Stimulated activated CD4-positive, alpha-beta T cell treated with anti-CD3 and anti-CD28 coated beads, Interleukin-4, amount 100 ng/mL, for 4 hours (primary cell): Measurements from ENCODE around the gene FOXP1.

Experiments used
- DNase-seq, 2 experiments: peaks; one replicate each; pipeline ENCODE4 v3.0.0-alpha.2; 2020

FOXP1 gene

DNA sequence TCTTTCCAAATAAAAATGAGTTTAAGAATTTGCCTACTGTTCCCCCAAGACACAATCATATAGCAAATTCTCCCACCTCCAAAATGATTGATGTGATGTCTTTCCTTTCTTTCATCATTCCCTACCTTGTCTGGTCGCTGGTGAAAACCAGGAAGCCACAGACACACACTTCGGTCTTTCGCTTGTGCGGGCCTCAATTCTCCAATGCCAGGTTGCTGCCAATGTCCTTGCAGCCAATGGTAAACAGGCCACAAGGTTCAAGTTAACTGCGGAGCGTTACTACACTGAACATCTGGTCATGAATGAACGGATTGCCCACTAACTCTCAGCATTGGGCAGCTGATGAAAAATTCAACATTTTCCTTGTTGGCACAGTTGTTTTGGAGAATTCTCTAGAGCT lies 192.2 kb downstream of the FOXP1 start:
- DNase-seq: no peak

DNA sequence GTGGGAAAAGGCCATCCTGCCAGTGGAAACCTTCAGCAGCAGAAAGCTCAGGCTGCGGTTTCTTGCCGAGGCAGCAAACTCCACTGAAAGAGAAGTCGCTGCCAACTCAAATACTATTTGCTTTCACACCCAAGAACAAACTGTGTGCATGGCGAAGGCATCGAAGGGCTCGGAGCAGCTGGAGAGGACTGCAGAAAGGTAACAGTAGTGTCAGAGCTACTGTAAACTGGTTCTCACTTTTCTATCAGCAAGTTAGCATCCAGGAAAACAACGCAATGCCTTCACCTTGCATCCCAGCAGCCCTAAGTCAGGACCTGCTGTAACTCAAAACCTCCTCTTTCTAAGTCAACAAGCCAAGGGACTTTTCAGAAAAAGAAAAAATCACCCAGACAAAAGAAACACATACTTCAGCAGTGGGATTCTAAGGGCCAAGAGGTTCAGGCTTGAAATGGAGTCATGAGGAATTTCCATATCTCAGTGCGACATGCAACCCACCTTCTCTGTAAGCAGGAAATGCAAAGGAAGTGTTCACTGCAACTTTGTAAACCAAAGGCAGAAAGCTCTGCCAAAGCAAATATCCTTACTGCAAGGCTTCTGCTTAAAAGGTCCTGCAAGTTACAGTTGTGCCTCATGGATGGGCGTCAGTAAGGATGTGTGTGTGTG lies 193.5 kb downstream of the FOXP1 start:
- DNase-seq: peak in 1 of 2 experiments; percentile 15

DNA sequence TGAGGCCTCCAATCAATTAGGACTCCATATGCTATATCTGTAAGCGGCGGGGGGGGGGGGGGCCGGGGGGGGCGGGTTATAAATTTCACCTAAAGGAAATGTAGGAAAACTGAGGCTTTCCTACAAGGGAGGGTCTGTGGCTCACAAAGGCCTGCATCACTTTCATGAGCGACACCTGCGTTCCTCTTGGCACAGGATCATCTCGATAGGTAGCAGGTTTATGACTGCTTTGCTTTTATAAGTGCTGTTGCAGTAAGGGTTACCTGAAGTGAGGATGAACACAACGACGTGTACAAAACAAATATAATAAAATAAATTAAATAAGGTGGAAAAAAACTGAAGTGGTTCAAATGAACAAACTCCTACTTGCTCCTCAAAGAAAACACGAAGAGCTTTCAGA lies 194.3 kb downstream of the FOXP1 start:
- no peak for DNase-seq

DNA sequence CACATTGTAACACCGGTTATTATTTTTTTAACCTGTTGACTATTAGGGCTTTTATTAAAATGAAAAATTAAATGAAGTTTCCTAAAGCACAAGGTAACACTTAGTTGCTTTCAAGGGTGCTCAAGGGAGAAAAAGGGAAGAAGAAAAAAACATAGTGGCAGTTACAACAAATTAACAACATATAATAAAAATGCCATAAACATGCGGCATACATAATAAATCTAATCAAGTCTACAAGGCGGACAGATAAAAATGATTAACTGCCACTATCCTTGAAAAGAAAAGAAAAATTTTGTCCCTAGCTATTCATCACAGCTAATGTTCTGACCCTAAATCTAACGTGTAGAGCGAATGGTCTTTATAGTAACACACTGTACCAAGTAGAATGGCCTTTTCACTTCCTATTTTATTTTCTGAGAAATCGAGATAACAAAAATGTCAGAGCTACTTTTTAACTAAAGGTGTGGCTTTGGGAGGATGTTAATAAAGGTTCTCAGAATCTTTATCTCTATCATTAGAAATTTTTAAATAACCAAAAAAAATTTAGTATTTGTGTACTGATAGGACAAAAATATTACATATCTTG lies 194.9 kb downstream of the FOXP1 start:
- no peak for DNase-seq

DNA sequence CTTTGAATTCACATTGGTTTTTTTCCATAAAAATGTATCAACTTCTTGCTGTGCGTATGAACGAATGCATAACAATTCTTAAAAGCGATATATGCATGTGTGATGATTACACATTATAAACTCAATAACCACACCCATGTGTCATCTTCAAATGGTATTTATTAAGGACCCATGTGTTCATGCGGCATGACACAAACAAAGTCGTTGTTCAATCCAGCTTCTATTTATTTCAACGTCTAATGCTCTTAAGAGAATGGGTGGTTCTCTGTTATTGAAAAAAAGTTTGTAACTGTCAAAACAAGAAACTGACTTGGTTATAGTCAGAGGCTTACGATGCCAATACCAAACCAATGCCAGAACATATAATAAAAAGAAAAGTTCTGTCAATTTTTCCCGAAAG lies 195.9 kb downstream of the FOXP1 start:
- no peak for DNase-seq

DNA sequence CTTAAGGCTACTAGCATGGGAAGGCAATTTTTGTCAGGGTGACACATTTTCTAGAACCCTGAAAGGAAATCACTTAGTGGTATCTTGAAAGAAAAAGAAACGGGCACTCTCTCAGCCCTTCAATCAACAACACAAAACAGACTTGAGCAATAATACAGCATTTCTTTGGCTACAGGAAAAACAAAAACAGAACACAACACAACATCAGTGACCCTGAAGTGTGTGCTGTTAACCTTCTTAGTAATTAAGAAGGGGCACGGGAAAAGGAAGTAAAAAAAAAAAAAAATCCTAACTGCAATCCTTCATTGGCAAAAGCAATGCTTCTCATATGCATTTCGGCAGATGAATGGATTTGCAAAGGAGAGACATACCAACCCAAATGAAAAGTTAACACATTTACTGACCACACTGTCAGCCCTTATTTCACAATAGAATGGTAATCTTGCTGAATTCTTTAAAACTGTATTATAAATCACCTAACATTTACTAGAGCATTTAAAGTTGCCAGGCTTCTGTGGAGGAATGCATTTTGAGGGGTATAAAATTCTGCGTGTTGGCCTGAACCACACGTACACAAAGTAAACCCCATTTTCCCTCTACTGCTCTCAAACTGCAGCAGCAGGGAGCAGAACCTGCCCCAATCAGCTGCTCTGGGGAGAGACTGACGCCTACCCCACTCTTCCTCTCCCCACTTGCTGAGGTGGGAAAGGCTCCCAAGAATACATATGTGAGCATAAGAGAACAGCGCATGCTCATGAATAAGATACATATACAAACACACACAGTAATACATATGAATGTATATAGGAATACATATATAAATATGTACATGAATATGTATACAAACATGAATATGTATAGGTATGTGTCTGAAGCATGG lies 198.5 kb downstream of the FOXP1 start:
- DNase-seq: no peak

DNA sequence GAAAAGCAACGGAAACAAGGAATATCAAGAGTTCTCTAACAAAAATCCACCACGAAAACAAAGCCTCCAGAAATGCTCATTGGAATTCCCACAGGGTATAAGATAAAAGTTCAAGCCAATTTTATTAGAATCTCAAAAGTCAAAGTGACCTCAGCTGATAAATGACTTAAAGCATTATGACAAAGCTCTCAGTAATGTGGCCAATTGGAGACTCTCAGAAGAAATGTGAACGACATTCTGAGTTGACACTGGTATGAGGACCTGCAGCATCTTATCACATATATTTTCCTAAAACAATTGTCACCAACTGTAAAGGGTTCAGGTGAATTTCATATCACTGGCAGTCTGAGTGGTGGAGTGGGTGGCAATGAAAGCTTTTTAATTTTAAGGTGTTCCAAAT lies 199.1 kb downstream of the FOXP1 start:
- DNase-seq: no peak

DNA sequence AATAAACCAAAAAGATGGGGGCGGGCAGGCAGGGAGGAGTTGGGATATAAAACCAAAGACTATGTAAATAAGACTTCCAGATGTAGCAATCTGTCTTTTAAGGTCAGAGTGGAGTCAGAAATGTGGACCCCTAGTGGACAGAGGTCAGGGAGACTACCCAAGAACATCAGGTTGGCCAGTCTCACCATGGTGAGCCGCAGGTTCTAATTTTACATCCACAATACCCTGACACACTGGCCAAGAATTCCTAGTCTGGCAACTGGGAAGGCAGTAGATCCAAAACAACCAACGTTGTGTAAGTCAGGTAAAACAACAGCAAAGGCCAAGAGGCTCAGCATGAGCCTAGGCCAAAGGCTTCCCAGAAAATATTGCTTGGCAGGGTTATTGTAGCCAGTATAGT lies 203.4 kb downstream of the FOXP1 start:
- DNase-seq: no peak

DNA sequence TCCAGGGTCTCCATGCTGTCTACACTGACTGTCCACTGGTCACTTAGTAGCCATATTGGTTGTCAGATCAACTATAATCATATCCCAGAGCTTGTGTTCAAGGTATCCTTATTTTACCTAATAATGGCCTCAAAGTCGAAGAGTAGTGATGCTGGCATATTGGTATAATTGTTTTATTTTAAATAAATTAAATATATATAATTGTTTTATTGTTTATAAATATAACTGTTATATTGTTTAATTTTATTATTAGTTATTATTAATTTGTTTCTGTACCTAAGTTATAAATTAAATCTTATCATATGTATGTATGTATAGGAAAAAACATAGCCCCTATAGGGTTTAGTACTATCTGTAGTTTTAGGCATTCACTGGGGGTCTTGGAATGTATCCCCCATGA lies 205.0 kb downstream of the FOXP1 start:
- DNase-seq: no peak

DNA sequence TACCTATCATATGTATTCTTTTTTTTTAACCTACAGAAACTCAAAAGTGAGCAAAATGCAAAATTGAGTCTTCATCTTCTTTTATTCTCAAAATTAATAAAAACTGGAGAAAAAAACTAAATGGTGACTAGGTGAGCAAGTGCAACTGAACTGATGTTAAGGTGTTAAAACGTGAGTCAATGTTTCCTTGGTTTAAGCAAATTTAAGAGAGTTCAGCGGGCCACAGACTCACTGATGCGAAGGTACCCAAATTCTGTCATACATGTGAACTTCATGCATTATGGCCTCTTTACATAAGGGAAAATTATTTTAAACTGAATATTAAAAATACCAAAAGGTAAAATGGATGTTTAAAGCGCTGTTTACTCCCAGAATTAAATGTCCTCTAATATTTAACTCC lies 206.6 kb downstream of the FOXP1 start:
- DNase-seq: peak in 1 of 2 experiments; percentile 40

DNA sequence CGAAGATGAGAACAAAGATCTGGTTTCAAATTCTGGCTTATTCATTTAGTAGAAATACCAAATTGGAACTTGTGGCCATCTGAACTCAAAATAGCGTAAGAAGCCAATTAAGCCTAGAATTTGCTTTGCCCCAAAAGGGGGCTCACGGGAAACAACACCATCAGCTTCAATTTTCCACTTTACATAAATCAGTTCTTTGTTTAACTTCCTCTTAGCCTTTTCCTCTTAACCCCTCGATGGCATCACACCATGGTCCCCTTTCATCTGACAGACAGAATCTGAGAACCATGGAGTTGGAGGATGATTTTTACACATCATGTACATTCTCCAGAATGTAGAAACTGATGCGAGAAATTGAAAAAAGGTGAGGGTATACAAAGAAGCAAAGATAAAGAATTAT lies 207.0 kb downstream of the FOXP1 start:
- DNase-seq: no peak

DNA sequence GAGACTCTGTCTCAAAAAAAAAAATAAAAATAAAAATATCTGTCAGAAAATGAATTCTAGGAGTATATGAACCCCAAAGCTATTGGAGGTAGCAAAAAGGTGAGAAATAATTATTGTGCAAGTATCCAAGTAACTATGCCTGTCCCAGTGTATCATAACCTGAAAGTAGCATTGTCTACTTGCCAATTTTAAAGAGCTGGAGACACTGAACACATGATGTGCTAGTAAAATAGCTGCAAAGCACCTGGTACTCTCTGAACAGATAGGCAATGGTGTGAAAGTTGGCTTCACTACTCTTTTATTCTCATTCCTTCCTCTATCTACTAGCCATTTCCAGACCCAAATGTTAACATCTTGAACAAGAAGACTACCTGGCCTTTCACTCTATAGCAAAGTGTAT lies 208.9 kb downstream of the FOXP1 start:
- DNase-seq: no peak

DNA sequence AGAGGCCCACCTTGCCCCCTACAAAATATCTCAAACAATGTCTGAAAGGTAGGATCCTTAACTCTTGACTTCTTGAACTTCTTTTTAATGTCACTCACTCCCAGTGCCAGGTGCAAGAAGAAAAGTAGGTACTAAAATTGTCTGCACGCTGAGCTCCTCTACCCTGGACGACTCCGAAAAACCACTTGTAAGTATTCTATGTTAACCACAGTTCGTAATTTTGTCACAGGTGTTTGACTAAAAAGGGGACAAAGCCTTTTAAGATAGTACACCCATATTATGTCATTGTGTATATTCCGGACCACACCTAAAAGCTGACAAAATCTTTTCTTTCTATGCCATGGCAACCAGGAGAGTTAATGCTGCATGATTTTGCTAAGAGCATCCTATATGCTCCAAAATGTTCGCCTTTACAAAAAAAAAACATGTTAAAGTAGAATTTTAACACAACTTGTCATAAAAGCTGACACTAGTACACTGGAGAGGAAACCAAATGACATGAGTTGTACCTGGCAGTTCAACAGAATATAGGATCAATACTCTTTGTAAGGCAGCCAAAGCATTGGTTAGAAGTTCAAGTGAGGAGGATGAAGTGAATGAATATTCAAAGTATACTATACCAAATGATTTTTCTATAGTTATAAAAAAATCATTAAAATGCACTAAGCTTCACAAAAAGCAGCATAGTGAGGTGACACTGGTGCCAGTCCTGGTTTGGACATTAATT lies 210.5 kb downstream of the FOXP1 start:
- DNase-seq: no peak

DNA sequence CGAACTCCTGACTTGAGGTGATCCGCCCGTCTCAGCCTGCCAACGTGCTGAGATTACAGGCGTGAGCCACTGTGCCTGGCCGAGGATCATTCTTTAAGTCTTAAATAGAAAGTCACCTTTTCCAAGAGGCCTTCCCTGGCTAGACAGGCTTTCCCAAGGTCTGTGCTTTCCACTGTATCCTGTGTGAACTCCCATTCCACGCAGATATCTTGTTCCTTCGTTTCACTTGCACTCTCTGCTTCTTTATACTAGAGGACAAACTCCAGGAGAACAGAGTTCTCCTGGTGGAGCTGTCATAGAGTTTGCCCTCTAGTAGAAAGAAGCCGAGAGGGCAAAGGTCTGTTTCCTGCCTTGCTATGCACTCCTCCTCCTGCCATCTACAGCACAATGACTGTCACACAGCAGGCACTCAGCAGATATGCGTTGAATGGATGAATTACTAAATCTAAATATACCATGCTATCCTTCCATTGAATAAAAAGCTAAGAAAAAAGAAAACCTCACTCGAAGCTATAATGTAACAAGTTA lies 211.2 kb downstream of the FOXP1 start:
- no peak for DNase-seq

DNA sequence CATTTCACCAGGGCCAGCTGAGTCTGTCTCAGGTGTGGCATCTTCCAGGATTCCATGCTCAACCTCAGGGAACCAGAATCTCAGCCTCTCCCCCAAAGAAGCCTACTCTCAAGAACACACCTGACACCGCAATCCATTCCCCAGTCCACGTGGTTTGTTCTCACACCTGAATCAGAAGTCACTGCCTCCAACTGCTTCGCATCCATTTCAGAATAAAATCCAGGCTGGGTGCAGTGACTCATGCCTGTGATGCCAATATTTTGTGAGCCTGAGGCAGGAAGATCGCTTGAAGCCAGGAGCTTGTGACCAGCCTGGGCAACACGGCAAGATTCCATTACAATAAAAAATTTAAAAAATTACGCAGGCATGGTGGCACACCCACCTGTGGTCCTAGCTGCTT lies 212.2 kb downstream of the FOXP1 start:
- no peak for DNase-seq

DNA sequence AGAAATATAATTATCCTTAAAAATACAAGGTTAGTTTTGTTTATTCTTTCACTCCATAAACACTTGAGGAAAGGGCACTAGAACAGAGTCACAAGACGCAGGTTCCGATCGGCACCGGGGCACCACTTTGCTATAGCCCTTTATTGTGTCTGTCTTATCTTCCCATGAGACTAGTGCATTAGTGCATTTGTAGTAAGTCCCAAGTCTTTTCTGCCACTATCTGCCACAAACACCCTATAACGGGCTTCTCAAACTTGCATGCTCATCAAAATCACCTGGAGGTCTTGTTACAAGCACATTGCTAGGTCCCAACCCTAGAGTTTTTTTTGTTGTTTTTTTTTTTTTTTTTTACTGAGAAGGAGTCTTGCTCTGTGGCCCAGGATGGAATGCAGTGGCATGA lies 213.1 kb downstream of the FOXP1 start:
- no peak for DNase-seq

DNA sequence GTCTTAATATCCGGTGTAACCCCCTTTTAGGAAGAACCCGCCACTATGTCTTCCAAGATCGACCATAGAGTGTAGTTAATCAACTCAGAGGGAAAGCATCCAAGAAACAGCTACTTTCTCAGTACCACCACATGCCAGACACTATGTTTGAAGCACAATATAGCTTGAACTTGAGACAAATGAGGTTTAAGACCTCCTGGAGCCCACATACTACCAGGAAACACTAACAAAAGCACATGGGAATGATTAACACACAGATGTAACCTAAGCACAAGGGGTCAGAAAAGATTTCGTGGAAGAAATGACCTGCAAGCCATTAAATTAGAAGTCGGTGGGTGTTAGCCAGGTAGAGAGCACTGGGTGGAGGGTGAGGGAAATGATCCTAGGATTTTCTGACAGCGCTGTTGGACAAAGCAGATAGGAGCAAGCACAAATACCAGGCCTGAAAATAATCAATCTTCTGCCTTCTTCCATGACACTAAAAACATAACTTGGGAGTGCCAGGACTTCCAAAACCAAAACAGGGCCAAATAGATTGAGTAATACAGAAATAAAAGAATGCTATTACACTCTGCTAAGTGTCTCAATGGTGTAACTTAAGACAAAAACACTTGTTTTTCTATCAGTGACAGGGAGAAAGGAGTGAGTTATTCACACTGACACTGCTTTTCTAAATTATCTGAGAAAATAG lies 213.7 kb downstream of the FOXP1 start:
- no peak for DNase-seq

DNA sequence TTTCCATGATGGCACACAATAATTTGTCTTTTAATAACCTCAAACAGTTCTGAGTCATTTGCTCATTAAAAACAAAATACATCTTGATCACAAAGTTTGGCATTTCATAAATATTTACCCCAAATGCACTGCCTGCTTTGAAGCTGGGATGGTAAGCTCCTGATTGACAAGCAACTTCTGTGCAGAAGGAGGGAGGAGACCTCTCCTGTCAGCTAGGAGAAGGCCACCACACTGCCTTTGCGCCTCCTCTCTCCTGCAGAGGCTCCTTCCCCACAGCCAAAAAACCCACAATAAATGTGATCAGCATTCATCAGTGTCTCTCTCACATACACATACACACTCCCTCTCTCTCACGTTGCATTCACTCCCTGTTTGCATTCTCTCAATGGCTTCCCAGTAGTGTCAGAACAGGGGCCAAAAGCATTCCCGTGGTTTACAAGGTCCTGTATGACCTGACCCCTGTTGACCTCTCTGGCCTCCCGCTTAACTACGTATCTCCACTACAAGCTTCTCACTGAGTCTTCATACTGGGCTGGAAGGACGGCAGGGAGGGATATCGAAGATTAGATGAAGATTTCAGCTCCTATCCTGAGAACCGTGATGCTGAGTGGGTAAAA lies 216.4 kb downstream of the FOXP1 start:
- no peak for DNase-seq

DNA sequence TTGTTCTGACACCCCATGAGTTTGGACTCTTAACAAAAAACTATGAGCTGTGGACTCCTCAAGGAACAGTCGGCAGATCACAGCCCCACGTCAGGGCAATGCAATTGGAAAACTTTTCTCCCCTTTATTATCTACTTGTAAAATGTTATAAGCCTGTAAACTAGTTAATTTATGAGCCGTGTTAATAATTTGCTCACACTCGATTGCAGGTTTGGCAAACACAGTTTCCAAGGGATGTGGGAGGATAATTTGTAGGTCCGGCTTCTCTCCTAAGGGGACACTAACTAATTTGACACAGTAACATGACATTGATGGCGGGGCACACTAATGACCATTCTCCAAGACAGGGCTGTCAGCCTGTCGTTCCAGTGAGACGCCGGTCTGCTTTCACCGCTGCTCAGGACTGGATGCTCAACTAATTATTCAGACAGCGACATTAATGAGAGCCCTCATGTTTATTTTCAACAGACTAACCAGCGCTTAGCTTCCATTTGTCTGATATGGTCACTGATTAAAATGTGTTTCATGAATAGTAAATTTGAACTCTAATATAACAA lies 222.1 kb downstream of the FOXP1 start:
- DNase-seq: no peak

DNA sequence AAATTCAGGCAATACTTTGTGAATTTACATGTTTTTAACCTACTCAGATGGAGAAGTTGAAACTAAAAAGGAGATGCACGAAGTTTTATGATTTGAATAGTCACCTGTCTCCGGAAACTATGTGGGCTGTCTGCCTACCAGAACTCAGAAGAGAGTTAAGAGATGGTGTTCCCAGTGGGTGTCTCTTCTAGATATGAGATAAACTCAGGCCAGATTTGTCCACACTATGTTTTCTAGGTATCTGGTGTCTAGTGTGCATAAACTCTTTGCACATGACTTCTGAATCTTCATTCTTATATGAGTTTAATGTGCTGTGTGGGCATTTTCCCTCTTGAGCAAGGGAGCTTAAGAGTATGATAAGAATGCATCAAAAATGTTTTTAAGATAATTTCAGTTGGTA lies 222.8 kb downstream of the FOXP1 start:
- peak in 1 of 2 experiments; percentile 35 for DNase-seq

DNA sequence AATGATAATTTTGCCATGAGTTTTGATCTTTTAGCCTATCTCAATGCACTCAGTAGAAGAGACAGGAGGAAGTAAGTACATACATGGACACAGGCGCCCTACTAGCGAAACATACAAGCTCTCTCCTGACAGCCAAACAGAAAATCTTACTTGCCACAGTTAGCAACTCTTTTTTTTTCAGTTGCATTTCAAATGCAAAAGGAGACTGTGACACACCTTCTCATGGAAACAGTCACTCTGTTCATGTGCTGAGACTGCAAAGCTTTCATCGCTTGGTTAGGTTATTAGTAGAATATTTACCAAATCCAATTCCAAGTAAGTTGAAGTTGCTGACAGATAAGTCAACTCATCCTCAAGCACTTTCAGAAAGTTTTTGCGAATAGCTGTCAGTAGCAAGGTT lies 223.3 kb downstream of the FOXP1 start:
- no peak for DNase-seq

DNA sequence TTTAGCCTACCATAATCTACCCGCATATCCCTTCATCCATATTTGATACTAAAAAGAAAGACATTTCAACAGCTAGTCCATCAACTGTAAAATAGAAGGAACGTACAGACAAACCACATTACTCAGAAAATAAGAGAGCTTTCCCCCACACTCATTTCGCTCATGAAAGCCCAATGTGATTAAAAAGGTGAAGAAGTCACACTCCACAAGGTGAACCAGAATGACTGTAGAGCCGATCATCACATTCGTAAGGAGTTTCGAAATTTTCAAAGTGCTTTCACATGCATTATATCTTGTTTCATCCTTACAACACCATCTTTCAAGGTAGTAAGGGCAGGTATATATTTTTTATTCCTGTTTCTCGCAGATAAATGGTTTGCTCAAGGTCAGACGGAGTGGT lies 225.3 kb downstream of the FOXP1 start:
- DNase-seq: no peak
